Heart right ventricle (tissue), 16 donors: Measurements from ENCODE around the gene CLCNKA. TPM values are rescaled to one million over a fixed set of nuclear protein-coding genes. Genes with fewer than 3 reads are reported as not detected.
"Not testable (repeated sequence)": the region's sequence is repeated elsewhere in the genome, so short reads cannot be mapped to it uniquely, and the experiment has no call there.

Experiments
- ATAC-seq, 8 donors: fragments of 200-7000 bp; cut with Tn5 transposase; one replicate each; pipeline ENCODE4 v1.9.1; 2020; ENCODE audit warnings: mild to moderate bottlenecking in 8 of 8, moderate library complexity in 8 of 8, moderate number of reproducible peaks in 1 of 8
- DNase-seq, 2 donors: peaks; one replicate each; pipeline ENCODE4 v3.0.0-alpha.2; 2020
- H3K27ac ChIP-seq, 10 donors: fragments of 200-600 bp; sonication (generic) in 2 of 10; one replicate each; pipeline versions ENCODE4 v1.5.0 to v1.8.0; 2020 to 2022; ENCODE audit warnings: mild to moderate bottlenecking in 3 of 10
- H3K27me3 ChIP-seq, 7 donors: fragments of 200-600 bp; one replicate each; pipeline ENCODE4 v1.8.0; 2021 to 2022; ENCODE audit warnings: mild to moderate bottlenecking in 2 of 7
- H3K36me3 ChIP-seq, 9 donors: fragments of 200-600 bp; sonication (generic) in 1 of 9; one replicate each; pipeline versions ENCODE4 v1.5.0 to v1.8.0; 2020 to 2022; ENCODE audit warnings: mild to moderate bottlenecking in 2 of 9
- H3K4me1 ChIP-seq, 9 donors: fragments of 200-600 bp; sonication (generic) in 1 of 9; one replicate each; pipeline versions ENCODE4 v1.5.0 to v1.8.0; 2020 to 2022; ENCODE audit warnings: mild to moderate bottlenecking in 4 of 9
- H3K4me3 ChIP-seq, 10 donors: fragments of 200-600 bp; sonication (generic) in 2 of 10; one replicate each; pipeline versions ENCODE4 v1.5.0 to v1.8.0; 2020 to 2022; ENCODE audit warnings: mild to moderate bottlenecking in 7 of 10, moderate library complexity in 2 of 10
- H3K9me3 ChIP-seq, 11 donors: fragments of 200-600 bp in 10 of 11; sonication (generic) in 2 of 11; one replicate each; pipeline versions ENCODE4 v1.5.0 to v1.8.0; 2013 to 2022; ENCODE audit warnings: mild to moderate bottlenecking in 2 of 11, control low read depth in 1 of 11, moderate library complexity in 1 of 11
- CTCF ChIP-seq, 9 donors: fragments of 200-600 bp; sonication (generic) in 2 of 9; IDR thresholded peaks; one replicate each; pipeline versions ENCODE4 v1.5.0 to v1.8.0; 2021 to 2022; ENCODE audit warnings: antibody characterized with exemption in 9 of 9, mild to moderate bottlenecking in 5 of 9, moderate library complexity in 1 of 9
- WGBS, 2 donors: extraction: QIAGEN DNeasy Blood & Tissue Kit; methylation state at CpG; one replicate each; pipeline ENCODE4 v1.1.7; 2013; ENCODE audit warnings: inconsistent platforms in 1 of 2; 5-methylcytosine and 5-hydroxymethylcytosine counted together
- intact Hi-C, 10 donors: fragments of 100-400 bp; cut with DNase I; formaldehyde crosslinking; loops; one replicate each; pipeline versions ENCODE4 v1.11.1 to v1.14.2; 2022
- polyA plus RNA-seq, 2 donors: library from polyadenylated mRNA; stranded (reverse); fragments of 200-250 nt; gene quantifications; one replicate each; pipeline ENCODE4 v1.2.3, GENCODE V29; 2013
- total RNA-seq, 10 donors: library from RNA; stranded (reverse); fragmentation: NEBNext Ultra II Directional in 3 of 10; extraction: Animal tissue kit (Norgen Biotek cat#: 25700) in 3 of 10; gene quantifications; one replicate each; pipeline versions ENCODE4 v1.2.1 to v1.2.4, GENCODE V29; 2021 to 2023
- donor health status: Arrhythmogenic right ventricular cardiomyopathy.
- donor health status: ischemic (EF 13 %, LVEDD 7.1; RV severe dilation, severe dysfunction).
- donor health status: healthy with polysubstance abuse.
- donor health status: DM: no; HTN: yes; CAD: no.
- donor health status: DM: no; HTN: no; CAD: no.
- donor health status: ischemic (EF 25% LVEDD 6.9; RV normal size, moderate dysfunction).
- donor health status: ischemic (EF 25% LVEDD 5.7; RV mildly dilated, moderate dysfunction).
- donor health status: healthy.
- donor health status: DM: yes; HTN: yes; CAD: no.
- donor health status: Ischemic cardiomyopathy.
- donor health status: ischemic (EF 35%, LVEDD 5.7; RV mildly dilated, moderate dysfunction).
- donor health status: nonischemic (EF 11% LVEDD 7.7; RV severe dilation, severe dysfunction).
- donor health status: DM: yes; HTN: yes; CAD: no.
- donor health status: PGD.
- donor health status: ischemic (EF 29% LVEDD 5.4; RV normal size, mild dysfunction).
- donor health status: nonischemic (EF 23%, LVEDD 6.1; RV moderate dilation, normal function).

The CLCNKA gene
- total and polyA plus RNA-seq, 12 donors, result 0.19 to 1.0 (median 0.35) TPM; not detected in 1

- peak overlapping the region in 9 of 10 donors; percentile 54 to 93 (median 80) for H3K27ac ChIP-seq
- peaks cover 0 to 25% (median 12%) of the 10 kb centered on the region in 9 donors for H3K36me3 ChIP-seq
- H3K9me3 ChIP-seq, result peaks cover 0 to 5% (median 0%) of the 10 kb centered on the region in 11 donors
- WGBS, 2 donors, result 1% methylated on average over 41 to 47 of the region's 47 CpGs
- H3K4me1 ChIP-seq, result peaks cover 0 to 25% (median 15%) of the 10 kb centered on the region in 9 donors
- H3K27me3 ChIP-seq, result no peaks in the 10 kb centered on the region
- DNase-seq, result peak; percentile 35 to 64
- peak in 5 of 9 donors; percentile 13 to 52 (median 44) for TF ChIP-seq CTCF (IDR thresholded peaks at IDR 0.05)
- peak overlapping the region; percentile 60 to 100 (median 79) for H3K4me3 ChIP-seq
- ATAC-seq, result peak; percentile 63 to 89 (median 79)
- intact Hi-C loops, result no loop called here
Measured at GRCh38 chr1:15975358-15975804, 46.5 kb upstream of the CLCNKA start.

GRCh38 chr1:15975805-15976680 lies 45.8 kb upstream of the CLCNKA start, which contains the start of gene ZBTB17:
Gene ZBTB17, minus strand, starts transcription at chr1:15976101. Its CDS starts 27,606 bp downstream, at chr1:15948495.
- Histone ChIP-seq H3K36me3 (peaks cover 0 to 22% (median 12%) of the 10 kb centered on the region in 9 donors), H3K4me1 (peaks cover 0 to 25% (median 15%) of the 10 kb centered on the region in 9 donors), H3K9me3 (peaks cover 0 to 5% (median 0%) of the 10 kb centered on the region in 11 donors), H3K4me3 (peak within 1 kb of the TSS; percentile 60 to 100 (median 79)), H3K27ac (peak within 1 kb of the TSS; percentile 37 to 93 (median 79)), H3K27me3 (no peaks in the 10 kb centered on the region)
- peak; percentile 98 to 100 (median 99) for ATAC-seq
- intact Hi-C loops, result no loop called here
- TF ChIP-seq CTCF (IDR thresholded peaks at IDR 0.05), result no peak
- DNase-seq, result peak; percentile 92 to 95
- WGBS, 2 donors, result 8 to 9% methylated on average over 43 to 47 of the region's 47 CpGs

GRCh38 chr1:15977947-15978346 lies 43.9 kb upstream of the CLCNKA start:
- H3K9me3 ChIP-seq, H3K36me3 ChIP-seq, H3K27me3 ChIP-seq, H3K27ac ChIP-seq, ATAC-seq, DNase-seq, H3K4me3 ChIP-seq, intact Hi-C loops: not testable (repeated sequence)
- peaks cover 0 to 25% (median 15%) of the 10 kb centered on the region in 9 donors for H3K4me1 ChIP-seq
- 92 to 95% methylated on average over 4 of the region's 4 CpGs for WGBS, 2 donors

- intact Hi-C loops, result no loop called here
- peaks cover 0 to 5% (median 0%) of the 10 kb centered on the region in 9 donors for H3K4me1 ChIP-seq
- ATAC-seq, result no peak
- no peak for TF ChIP-seq CTCF (IDR thresholded peaks at IDR 0.05)
- H3K27me3 ChIP-seq, result no peaks in the 10 kb centered on the region
- no peaks in the 10 kb centered on the region for H3K36me3 ChIP-seq
- DNase-seq, result no peak
- WGBS, 2 donors, result 77 to 81% methylated on average over 3 of the region's 3 CpGs
- H3K4me3 ChIP-seq, result no peak overlapping the region
- H3K9me3 ChIP-seq, result no peaks in the 10 kb centered on the region
- H3K27ac ChIP-seq, result no peak overlapping the region
Measured at GRCh38 chr1:15981679-15982078, 40.2 kb upstream of the CLCNKA start.
